Activated naive CD4-positive, alpha-beta T cell treated with Interleukin-2 at 50 U/mL for 16 hours (primary cell): Measurements from ENCODE around the gene NUP58.

Experiments used
- DNase-seq: peaks from one replicate; pipeline ENCODE4 v3.0.0-alpha.2; 2020

NUP58 gene

GRCh38 chr13:25301347-25302113 lies at the start of gene NUP58:
Gene NUP58, plus strand, starts transcription at chr13:25301625. Its CDS starts 149 bp downstream, at chr13:25301774.
- DNase-seq = peak; percentile 95

GRCh38 chr13:25252225-25252624 lies 49.2 kb upstream of the NUP58 start:
- DNase-seq = no peak

- DNase-seq = no peak
Observed at GRCh38 chr13:25252752-25253151, 48.7 kb upstream of the NUP58 start.

- DNase-seq = no peak
Observed at GRCh38 chr13:25253702-25254101, 47.7 kb upstream of the NUP58 start.

- no peak for DNase-seq
Observed at GRCh38 chr13:25262261-25262660, 39.2 kb upstream of the NUP58 start.

- DNase-seq = no peak
Observed at GRCh38 chr13:25266706-25267105, 34.7 kb upstream of the NUP58 start.

GRCh38 chr13:25267715-25268114 lies 33.7 kb upstream of the NUP58 start:
- no peak for DNase-seq

- DNase-seq = no peak
Observed at GRCh38 chr13:25268561-25268960, 32.9 kb upstream of the NUP58 start.

- no peak for DNase-seq
Observed at GRCh38 chr13:25276748-25277147, 24.7 kb upstream of the NUP58 start.

- no peak for DNase-seq
Observed at GRCh38 chr13:25280396-25280795, 21.0 kb upstream of the NUP58 start.

- DNase-seq = no peak
Observed at GRCh38 chr13:25281193-25281934, 20.1 kb upstream of the NUP58 start.

GRCh38 chr13:25281935-25282332 lies 19.5 kb upstream of the NUP58 start:
- peak; percentile 12 for DNase-seq

- DNase-seq = peak; percentile 27
Observed at GRCh38 chr13:25286308-25286968, 15.0 kb upstream of the NUP58 start.

- DNase-seq = peak; percentile 95
Observed at GRCh38 chr13:25286969-25287961, 14.2 kb upstream of the NUP58 start, which contains the start of gene MTMR6. Gene MTMR6, minus strand, starts transcription at chr13:25287488. Its CDS starts 241 bp downstream, at chr13:25287247.

- no peak for DNase-seq
Observed at GRCh38 chr13:25288966-25289365, 12.5 kb upstream of the NUP58 start.

GRCh38 chr13:25291691-25292090 lies 9.7 kb upstream of the NUP58 start:
- DNase-seq = no peak

GRCh38 chr13:25292301-25292700 lies 9.1 kb upstream of the NUP58 start:
- peak; percentile 9 for DNase-seq

GRCh38 chr13:25295228-25295627 lies 6.2 kb upstream of the NUP58 start:
- DNase-seq = no peak

- no peak for DNase-seq
Observed at GRCh38 chr13:25295701-25296100, 5.7 kb upstream of the NUP58 start.

GRCh38 chr13:25300861-25301346 lies 521 bp upstream of the NUP58 start:
- DNase-seq = no peak

GRCh38 chr13:25302121-25302520 lies 696 bp downstream of the NUP58 start:
- DNase-seq = no peak
